Cardiac muscle cell (in vitro differentiated cells and primary cell): ENCODE data around the gene BMP2K. TPM values are rescaled to one million over a fixed set of nuclear protein-coding genes. Genes with fewer than 3 reads are reported as not detected.

Source experiments
- DNase-seq, 2 donors: peaks; one replicate each; pipeline versions ENCODE4 v3.0.0 to v3.0.0-alpha.2; 2010 to 2017; ENCODE audit warnings: low read depth in 1 of 2, low spot score in 1 of 2
- H3K27ac ChIP-seq: fragments of 200-600 bp; sonication (generic); 2 replicates; pipeline ENCODE4 v1.5.1; 2016
- H3K27me3 ChIP-seq: fragments of 200-600 bp; sonication (generic); 2 replicates; pipeline ENCODE4 v1.6.0; 2016; ENCODE audit warnings: control low read depth
- H3K36me3 ChIP-seq: fragments of 200-600 bp; sonication (generic); 2 replicates; pipeline ENCODE4 v1.5.1; 2016; ENCODE audit warnings: control low read depth
- H3K4me1 ChIP-seq: fragments of 200-600 bp; sonication (generic); 2 replicates; pipeline ENCODE4 v1.8.1; 2017; ENCODE audit warnings: low read depth, mild to moderate bottlenecking, mixed run types
- H3K4me3 ChIP-seq: fragments of 200-600 bp; sonication (generic); 2 replicates; pipeline ENCODE4 v1.5.1; 2016; ENCODE audit warnings: mild to moderate bottlenecking
- H3K9me3 ChIP-seq: fragments of 200-600 bp; sonication (generic); 2 replicates; pipeline ENCODE4 v1.5.1; 2017; ENCODE audit warnings: low read depth, mild to moderate bottlenecking, control low read depth
- CTCF ChIP-seq: IDR thresholded peaks from 2 replicates; pipeline ENCODE4 v1.5.1; 2012; ENCODE audit warnings: low read depth, mild to moderate bottlenecking, low read length
- polyA plus RNA-seq: library from polyadenylated mRNA; unstranded; fragments of >200 nt; fragmentation: Nextera tagmentation; extraction: Ambion mirVana; gene quantifications from 2 replicates; pipeline ENCODE4 v1.2.1, GENCODE V29; 2016
- total RNA-seq: library from RNA; depleted of rRNA; stranded (reverse); fragments of >200 nt; gene quantifications from 2 replicates; pipeline ENCODE4 v1.2.3, GENCODE V29; 2016

Gene BMP2K
- total and polyA plus RNA-seq, 2 experiments from 2014 or later: 5.4 to 14.6 TPM

- Histone ChIP-seq H3K4me1 (no peaks in the 10 kb centered on the region), H3K9me3 (no peaks in the 10 kb centered on the region), H3K27me3 (no peaks in the 10 kb centered on the region), H3K27ac (no peak overlapping the region), H3K4me3 (no peak overlapping the region), H3K36me3 (no peaks in the 10 kb centered on the region)
- TF ChIP-seq CTCF: no peak
- DNase-seq: no peak
Measured at GRCh38 chr4:78737035-78737434, 39.1 kb upstream of the BMP2K start.

GRCh38 chr4:78737973-78738372 is 38.2 kb upstream of the BMP2K start:
- no peak for DNase-seq
- Histone ChIP-seq H3K9me3 (no peaks in the 10 kb centered on the region), H3K36me3 (no peaks in the 10 kb centered on the region), H3K4me3 (no peak overlapping the region), H3K27ac (no peak overlapping the region), H3K4me1 (no peaks in the 10 kb centered on the region), H3K27me3 (no peaks in the 10 kb centered on the region)
- no peak for TF ChIP-seq CTCF

GRCh38 chr4:78742300-78742699 is 33.9 kb upstream of the BMP2K start:
- H3K9me3 ChIP-seq: no peaks in the 10 kb centered on the region
- no peak for DNase-seq
- no peaks in the 10 kb centered on the region for H3K4me1 ChIP-seq
- H3K36me3 ChIP-seq: no peaks in the 10 kb centered on the region
- H3K4me3 ChIP-seq: no peak overlapping the region
- no peak for TF ChIP-seq CTCF
- H3K27me3 ChIP-seq: no peaks in the 10 kb centered on the region
- H3K27ac ChIP-seq: no peak overlapping the region

- H3K27ac ChIP-seq: no peak overlapping the region
- no peaks in the 10 kb centered on the region for H3K36me3 ChIP-seq
- no peaks in the 10 kb centered on the region for H3K9me3 ChIP-seq
- H3K27me3 ChIP-seq: no peaks in the 10 kb centered on the region
- TF ChIP-seq CTCF: no peak
- H3K4me1 ChIP-seq: peaks cover 9% of the 10 kb centered on the region
- H3K4me3 ChIP-seq: no peak overlapping the region
- no peak for DNase-seq
Measured at GRCh38 chr4:78747475-78747922, 28.7 kb upstream of the BMP2K start.

- H3K27ac ChIP-seq: no peak overlapping the region
Measured at GRCh38 chr4:78748381-78748780, 27.8 kb upstream of the BMP2K start.

More at GRCh38 chr4:78748381-78748780, 27.8 kb upstream of the BMP2K start:
- no peak for TF ChIP-seq CTCF
- Histone ChIP-seq H3K27me3 (no peaks in the 10 kb centered on the region), H3K9me3 (no peaks in the 10 kb centered on the region), H3K36me3 (no peaks in the 10 kb centered on the region), H3K4me3 (no peak overlapping the region), H3K4me1 (peaks cover 9% of the 10 kb centered on the region)
- DNase-seq: no peak
